B cell (primary cell): ENCODE results near the gene CDKN3. TPM values are rescaled to one million over a fixed set of nuclear protein-coding genes. Genes with fewer than 3 reads are reported as not detected.

Experiments
- ATAC-seq: fragments of 200-7000 bp; cut with Tn5 transposase; one replicate; pipeline ENCODE4 v1.10.0; 2021; ENCODE audit warnings: low read depth, mild to moderate bottlenecking, moderate number of reproducible peaks, moderate library complexity
- CTCF ChIA-PET: fragments of 350-600 bp; sonication (Branson Sonifier 250); formaldehyde crosslinking; loops from one replicate; lab custom pipeline; 2021; ENCODE audit warnings: antibody characterized with exemption, inconsistent platforms; lab: Charles Lee
- POLR2A ChIA-PET: fragments of 350-600 bp; sonication (Branson Sonifier 250); formaldehyde crosslinking; loops from one replicate; lab custom pipeline; 2021; ENCODE audit warnings: antibody characterized with exemption; lab: Charles Lee
- DNase-seq: peaks from one replicate; pipeline ENCODE4 v3.0.0; 2013
- H2AFZ ChIP-seq: 2 replicates; pipeline ENCODE4 v1.6.1; 2012; ENCODE audit warnings: mild to moderate bottlenecking, low read depth, low read length; ENCODE audit not compliant: insufficient read depth, poor library complexity, severe bottlenecking
- H3K27ac ChIP-seq, 2 donors: 1 replicate in 1 of 2; 2 replicates in 1 of 2; pipeline ENCODE4 v1.5.1; 2012 to 2013; ENCODE audit warnings: low read length in 2 of 2, mild to moderate bottlenecking in 2 of 2, moderate library complexity in 1 of 2
- H3K27me3 ChIP-seq, 4 experiments: fragments of 200-600 bp in 1 of 4; sonication (generic) in 1 of 4; replicated peaks in 1 of 4; 1 replicate in 2 of 4; 2 replicates in 2 of 4; pipeline versions ENCODE4 v1.6.1 to v1.7.0; 2013 to 2016; ENCODE audit warnings: low read length in 3 of 4, mild to moderate bottlenecking in 2 of 4, mixed read lengths in 1 of 4, moderate library complexity in 1 of 4; ENCODE audit not compliant: insufficient read depth in 4 of 4, control insufficient read depth in 3 of 4; ENCODE audit errors: control extremely low read depth in 1 of 4
- H3K36me3 ChIP-seq, 2 experiments: replicated peaks in 1 of 2; 1 replicate in 1 of 2; 2 replicates in 1 of 2; pipeline versions ENCODE4 v1.6.1 to v1.7.1; 2013; ENCODE audit warnings: low read length in 1 of 2; ENCODE audit not compliant: insufficient read depth in 2 of 2, control insufficient read depth in 1 of 2; ENCODE audit errors: control extremely low read depth in 1 of 2, extremely low read depth in 1 of 2
- H3K4me1 ChIP-seq, 2 donors: fragments of 200-600 bp in 1 of 2; sonication (generic) in 1 of 2; 1 replicate in 1 of 2; 2 replicates in 1 of 2; pipeline versions ENCODE4 v1.5.1 to v1.6.1; 2013 to 2017; ENCODE audit warnings: low read length in 2 of 2; ENCODE audit not compliant: control insufficient read depth in 2 of 2, insufficient read depth in 2 of 2
- H3K4me2 ChIP-seq: replicated peaks from 2 replicates; pipeline ENCODE3; 2012; ENCODE audit warnings: mild to moderate bottlenecking, low read depth, low read length; ENCODE audit not compliant: poor library complexity, severe bottlenecking
- H3K4me3 ChIP-seq, 5 experiments: fragments of 200-600 bp in 1 of 5; sonication (generic) in 1 of 5; 1 replicate in 3 of 5; 2 replicates in 2 of 5; pipeline versions ENCODE4 v1.5.1 to v1.7.0; 2011 to 2016; ENCODE audit warnings: low read length in 4 of 5, mild to moderate bottlenecking in 4 of 5, low read depth in 2 of 5, control low read depth in 1 of 5, moderate library complexity in 1 of 5; ENCODE audit not compliant: insufficient read depth in 1 of 5; ENCODE audit errors: control extremely low read depth in 1 of 5, extremely low read depth in 1 of 5
- H3K79me2 ChIP-seq: fragments of 200-600 bp; sonication (generic); one replicate; pipeline ENCODE4 v1.6.0; 2016; ENCODE audit warnings: low read length; ENCODE audit not compliant: control insufficient read depth, insufficient read depth
- H3K9ac ChIP-seq: fragments of 200-600 bp; sonication (generic); 2 replicates; pipeline ENCODE4 v1.6.1; 2017; ENCODE audit warnings: mild to moderate bottlenecking, low read length, moderate library complexity
- H3K9me3 ChIP-seq, 3 donors: one replicate each; pipeline versions ENCODE4 v1.6.1 to v1.7.1; 2013; ENCODE audit warnings: low read length in 2 of 3; ENCODE audit not compliant: control insufficient read depth in 2 of 3, insufficient read depth in 1 of 3; ENCODE audit errors: control extremely low read depth in 1 of 3
- H4K20me1 ChIP-seq: 2 replicates; pipeline ENCODE4 v1.6.0; 2012; ENCODE audit warnings: mild to moderate bottlenecking, low read length; ENCODE audit not compliant: insufficient read depth, control insufficient read depth, poor library complexity, severe bottlenecking
- H3K27ac Mint-ChIP-seq: one replicate; pipeline ENCODE4 v1.8.0; 2021; ENCODE audit warnings: mixed read lengths
- H3K27me3 Mint-ChIP-seq: one replicate; pipeline ENCODE4 v1.8.0; 2021; ENCODE audit warnings: mixed read lengths
- H3K4me1 Mint-ChIP-seq: one replicate; pipeline ENCODE4 v1.8.0; 2021; ENCODE audit warnings: mixed read lengths
- H3K4me3 Mint-ChIP-seq: one replicate; pipeline ENCODE4 v1.8.0; 2021; ENCODE audit warnings: mixed read lengths
- H3K9me3 Mint-ChIP-seq: one replicate; pipeline ENCODE4 v1.8.0; 2022; ENCODE audit warnings: mixed read lengths; ENCODE audit not compliant: insufficient read depth
- CTCF ChIP-seq: fragments of 200-600 bp; IDR thresholded peaks from one replicate; pipeline ENCODE4 v1.8.0; 2022; ENCODE audit warnings: antibody characterized with exemption, mild to moderate bottlenecking
- EZH2 ChIP-seq: IDR thresholded peaks from 2 replicates; pipeline ENCODE4 v1.6.1; 2012; ENCODE audit warnings: borderline replicate concordance, low read depth, mild to moderate bottlenecking, moderate library complexity, low read length; ENCODE audit not compliant: insufficient read depth, poor library complexity, severe bottlenecking
- WGBS: methylation state at CpG from one replicate; pipeline ENCODE4 v1.1.5; 2013; ENCODE audit warnings: missing lambda C conversion rate; ENCODE audit not compliant: insufficient coverage; 5-methylcytosine and 5-hydroxymethylcytosine counted together
- intact Hi-C: fragments of 100-400 bp; cut with micrococcal nuclease; formaldehyde crosslinking; loops from one replicate; pipeline ENCODE4 v1.10.0; 2022
- polyA plus RNA-seq: library from polyadenylated mRNA; depleted of rRNA; stranded (reverse); fragments of >200 nt; gene quantifications from 2 replicates; pipeline ENCODE4 v1.2.3, GENCODE V29; 2012
- total RNA-seq, 2 donors: library from RNA; stranded (reverse); fragments of 120-200 nt in 1 of 2; gene quantifications; 1 replicate in 1 of 2; 2 replicates in 1 of 2; pipeline versions ENCODE4 v1.2.3 to v1.2.4, GENCODE V29; 2013 to 2022

Gene CDKN3
- total and polyA plus RNA-seq, 2 donors (not counting 1 experiment from before 2014, with no cell fraction given) = 0.42 to 1.0 TPM

GRCh38 chr14:54364555-54365415, 32.0 kb upstream of the CDKN3 start:
- H2AFZ ChIP-seq = no peak overlapping the region
- 87% methylated on average over 6 of the region's 9 CpGs for WGBS
- Mint-ChIP-seq H3K27ac (no peak overlapping the region), H3K4me3 (no peak overlapping the region), H3K9me3 (no peaks in the 10 kb centered on the region), H3K4me1 (peaks cover 1% of the 10 kb centered on the region), H3K27me3 (peaks cover 27% of the 10 kb centered on the region)
- peaks cover 0 to 3% (median 0%) of the 10 kb centered on the region in 4 experiments for H3K27me3 ChIP-seq
- TF ChIP-seq EZH2 (no peak), CTCF (no peak)
- H3K9ac ChIP-seq = no peak overlapping the region
- no peak for DNase-seq
- H3K9me3 ChIP-seq = no peaks in the 10 kb centered on the region
- no peak overlapping the region for H3K27ac ChIP-seq
- intact Hi-C loops = no loop called here
- H3K4me1 ChIP-seq = no peaks in the 10 kb centered on the region
- H3K4me3 ChIP-seq = no peak overlapping the region
- ChIA-PET CTCF (interaction anchor here (1.0 kb wide), 1 partner anchor 56 kb away, joined by 3 read pairs; no protein-coding TSS in a partner anchor), POLR2A (no interaction called here)
- H3K79me2 ChIP-seq = no peaks in the 10 kb centered on the region
- no peak for ATAC-seq
- no peak overlapping the region for H3K4me2 ChIP-seq
- no peaks in the 10 kb centered on the region for H4K20me1 ChIP-seq
- no peaks in the 10 kb centered on the region for H3K36me3 ChIP-seq
